HL-60 (cell line): ENCODE results near the gene CDH23.

ENCODE experiments used
- CTCF ChIP-seq: IDR thresholded peaks from one replicate; pipeline ENCODE4 v1.5.1; 2011; ENCODE audit warnings: low read length, control low read depth, inconsistent platforms; ENCODE audit not compliant: insufficient read depth
- SPI1 ChIP-seq: IDR thresholded peaks from 2 replicates; pipeline ENCODE4 v1.6.1; 2012; ENCODE audit warnings: low read depth, mild to moderate bottlenecking, borderline replicate concordance
- TF ChIP-seq, protein P1 (sequence below): IDR thresholded peaks from 2 replicates; pipeline ENCODE4 v1.6.1; 2012; ENCODE audit warnings: low read depth; ENCODE audit not compliant: insufficient replicate concordance

DNA sequence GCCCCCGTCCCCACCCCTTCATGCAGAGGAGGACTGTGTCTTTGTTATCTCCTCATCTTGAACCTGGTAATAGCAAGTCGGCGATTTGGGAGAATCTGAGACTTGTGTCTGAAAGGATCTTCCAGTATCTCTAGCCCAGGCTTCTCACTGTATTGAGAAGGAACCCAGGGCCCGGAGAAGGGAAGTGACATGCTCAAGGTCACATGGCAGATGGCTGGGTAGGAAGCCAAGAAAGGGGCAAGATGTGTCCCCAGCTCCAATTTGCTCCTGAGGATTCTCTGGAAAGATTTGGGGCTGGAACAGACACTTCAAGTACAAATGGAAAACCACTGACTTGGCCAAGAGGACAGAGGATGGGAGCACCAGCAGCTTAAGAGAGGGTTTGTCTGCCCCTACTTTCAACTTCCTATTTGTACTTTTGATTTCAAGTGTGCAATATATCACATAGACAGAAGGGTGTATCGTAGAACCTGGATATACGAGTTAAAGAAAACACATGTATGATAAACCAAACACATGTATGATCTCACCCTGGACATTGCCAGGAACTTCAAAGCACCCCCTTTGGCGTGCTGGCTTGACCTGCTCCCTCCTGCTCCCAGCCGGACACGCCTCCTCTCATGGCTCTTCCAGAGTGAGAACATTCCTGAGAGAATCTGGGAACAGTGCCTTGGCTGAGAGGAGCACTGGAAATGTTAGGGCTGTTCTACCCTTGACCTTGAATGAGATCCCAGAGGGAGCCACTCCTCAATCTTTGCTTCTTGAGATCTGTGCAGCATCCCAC lies 79.7 kb downstream of the CDH23 start:
- TF ChIP-seq CTCF (no peak), SPI1 (peak; percentile 45; the same call in 1 of the 2 replicates)
- TF ChIP-seq, protein P1, sequence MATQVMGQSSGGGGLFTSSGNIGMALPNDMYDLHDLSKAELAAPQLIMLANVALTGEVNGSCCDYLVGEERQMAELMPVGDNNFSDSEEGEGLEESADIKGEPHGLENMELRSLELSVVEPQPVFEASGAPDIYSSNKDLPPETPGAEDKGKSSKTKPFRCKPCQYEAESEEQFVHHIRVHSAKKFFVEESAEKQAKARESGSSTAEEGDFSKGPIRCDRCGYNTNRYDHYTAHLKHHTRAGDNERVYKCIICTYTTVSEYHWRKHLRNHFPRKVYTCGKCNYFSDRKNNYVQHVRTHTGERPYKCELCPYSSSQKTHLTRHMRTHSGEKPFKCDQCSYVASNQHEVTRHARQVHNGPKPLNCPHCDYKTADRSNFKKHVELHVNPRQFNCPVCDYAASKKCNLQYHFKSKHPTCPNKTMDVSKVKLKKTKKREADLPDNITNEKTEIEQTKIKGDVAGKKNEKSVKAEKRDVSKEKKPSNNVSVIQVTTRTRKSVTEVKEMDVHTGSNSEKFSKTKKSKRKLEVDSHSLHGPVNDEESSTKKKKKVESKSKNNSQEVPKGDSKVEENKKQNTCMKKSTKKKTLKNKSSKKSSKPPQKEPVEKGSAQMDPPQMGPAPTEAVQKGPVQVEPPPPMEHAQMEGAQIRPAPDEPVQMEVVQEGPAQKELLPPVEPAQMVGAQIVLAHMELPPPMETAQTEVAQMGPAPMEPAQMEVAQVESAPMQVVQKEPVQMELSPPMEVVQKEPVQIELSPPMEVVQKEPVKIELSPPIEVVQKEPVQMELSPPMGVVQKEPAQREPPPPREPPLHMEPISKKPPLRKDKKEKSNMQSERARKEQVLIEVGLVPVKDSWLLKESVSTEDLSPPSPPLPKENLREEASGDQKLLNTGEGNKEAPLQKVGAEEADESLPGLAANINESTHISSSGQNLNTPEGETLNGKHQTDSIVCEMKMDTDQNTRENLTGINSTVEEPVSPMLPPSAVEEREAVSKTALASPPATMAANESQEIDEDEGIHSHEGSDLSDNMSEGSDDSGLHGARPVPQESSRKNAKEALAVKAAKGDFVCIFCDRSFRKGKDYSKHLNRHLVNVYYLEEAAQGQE: no peak
